HG03469 (cell line): ENCODE results near the gene HSPA14.
"Not testable (repeated sequence)": the region's sequence is repeated elsewhere in the genome, so short reads cannot be mapped to it uniquely, and the experiment has no call there.

Experiments
- ATAC-seq: cut with Tn5 transposase; IDR thresholded peaks from one replicate; pipeline ENCODE4 v1.9.1; 2021; ENCODE audit warnings: mild to moderate bottlenecking, moderate library complexity, moderate number of reproducible peaks; ENCODE audit not compliant: unreplicated experiment

The HSPA14 gene

DNA sequence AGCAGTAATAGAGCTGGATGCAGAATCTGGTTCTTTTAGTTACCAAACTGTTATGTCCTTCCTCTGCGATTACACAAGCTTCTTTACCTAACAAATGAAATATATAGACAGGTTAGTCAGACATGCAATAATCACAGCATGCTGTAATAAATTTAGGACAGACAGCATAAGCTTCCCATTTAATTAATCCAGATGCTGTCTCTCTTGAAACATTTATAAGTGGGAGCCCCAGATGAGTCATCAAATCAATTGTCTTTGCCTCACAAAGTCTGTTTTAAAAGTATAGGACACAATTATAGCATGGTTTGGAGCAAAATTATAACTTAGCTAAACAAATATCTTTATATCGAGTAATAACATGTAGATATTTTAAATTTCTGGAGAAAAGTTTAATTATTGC lies 1.9 kb upstream of the HSPA14 start:
- ATAC-seq: no peak

DNA sequence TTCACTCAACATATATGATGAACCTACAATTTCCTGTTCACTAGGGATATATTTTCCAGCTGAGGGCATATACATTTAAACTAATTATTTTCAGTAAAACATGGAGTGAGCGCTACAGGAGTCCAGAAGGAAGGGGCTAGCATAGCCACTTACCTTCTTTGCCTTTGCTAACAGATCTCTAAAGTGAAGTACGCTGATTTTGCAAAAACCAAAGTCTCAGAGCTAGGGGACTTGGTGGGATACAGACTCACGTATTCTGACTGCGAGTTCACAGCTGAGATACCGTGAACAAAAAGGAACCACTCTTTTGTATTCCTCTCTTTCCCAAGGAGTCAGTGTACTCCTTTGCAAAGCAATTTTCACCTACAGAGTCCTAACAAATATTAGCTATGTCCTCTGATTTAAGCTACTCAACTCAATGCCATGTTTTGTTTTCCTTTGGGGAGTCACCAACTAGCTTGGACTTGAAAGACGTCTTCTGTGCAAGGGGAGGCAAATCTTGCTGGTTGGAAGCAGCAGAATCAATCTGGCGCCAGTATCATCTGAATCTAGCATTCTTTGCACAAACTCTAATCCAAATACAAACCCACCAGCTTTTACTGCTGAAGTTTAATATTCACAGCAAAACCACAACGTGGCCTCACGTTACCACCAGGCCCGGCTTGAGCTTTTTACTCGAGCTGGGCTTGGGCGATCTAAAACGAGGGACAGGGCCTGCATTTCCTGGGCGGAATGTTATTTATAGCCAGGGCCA lies 926 bp upstream of the HSPA14 start:
- ATAC-seq: no peak

DNA sequence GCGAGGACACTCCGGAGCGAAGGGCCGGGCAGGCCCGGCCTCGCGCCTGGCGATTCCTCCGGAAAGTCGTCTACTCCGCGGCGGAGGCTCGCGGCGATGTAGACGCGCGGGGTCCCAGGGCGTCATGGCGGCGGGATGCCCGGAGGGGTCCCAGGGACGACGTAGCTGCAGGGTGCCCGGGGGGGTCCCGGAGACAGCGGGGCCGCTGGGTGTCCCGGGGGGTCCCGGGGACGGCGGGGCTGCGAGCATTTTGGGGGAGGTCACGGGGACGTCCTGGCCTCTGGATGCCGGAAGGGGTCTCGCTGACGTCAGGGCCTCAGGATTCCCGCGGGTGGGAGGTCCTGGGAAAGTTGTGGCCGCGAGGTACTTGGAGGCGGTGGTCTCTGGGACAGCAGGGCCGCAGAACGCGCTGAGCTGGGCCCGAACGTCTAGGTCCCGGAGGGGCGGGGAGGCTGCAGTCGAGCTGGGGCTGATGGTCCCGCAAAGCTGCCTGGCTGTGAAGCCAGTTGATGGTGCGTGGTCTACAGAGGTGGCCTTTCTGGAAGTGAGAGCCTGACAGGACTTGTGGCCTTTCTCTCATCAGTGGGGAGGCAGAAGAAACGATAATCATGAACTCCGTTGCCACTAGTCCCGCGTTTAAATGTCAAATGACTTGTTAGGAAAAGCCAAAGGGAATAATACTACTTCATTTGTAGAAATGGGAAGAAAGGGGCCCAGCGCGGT lies 637 bp downstream of the HSPA14 start:
- ATAC-seq: no peak

DNA sequence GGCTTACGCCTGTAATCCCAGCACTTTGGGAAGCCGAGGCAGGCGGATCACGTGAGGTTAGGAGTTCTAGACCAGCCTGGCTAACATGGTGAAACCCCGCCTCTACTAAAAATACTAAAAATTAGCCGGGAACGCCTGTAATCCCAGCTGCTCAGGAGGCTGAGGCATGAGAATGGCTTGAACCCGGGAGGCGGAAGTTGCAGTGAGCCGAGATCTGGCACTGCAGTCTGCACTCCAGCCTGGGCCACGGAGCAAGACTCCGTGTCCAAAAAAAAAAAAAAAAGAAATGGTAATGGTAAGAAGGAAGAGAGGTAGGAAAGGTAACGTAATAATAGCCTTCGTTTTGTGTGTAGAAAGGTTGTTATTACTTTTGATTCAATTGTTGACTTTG lies 1.2 kb downstream of the HSPA14 start:
- ATAC-seq: no peak

DNA sequence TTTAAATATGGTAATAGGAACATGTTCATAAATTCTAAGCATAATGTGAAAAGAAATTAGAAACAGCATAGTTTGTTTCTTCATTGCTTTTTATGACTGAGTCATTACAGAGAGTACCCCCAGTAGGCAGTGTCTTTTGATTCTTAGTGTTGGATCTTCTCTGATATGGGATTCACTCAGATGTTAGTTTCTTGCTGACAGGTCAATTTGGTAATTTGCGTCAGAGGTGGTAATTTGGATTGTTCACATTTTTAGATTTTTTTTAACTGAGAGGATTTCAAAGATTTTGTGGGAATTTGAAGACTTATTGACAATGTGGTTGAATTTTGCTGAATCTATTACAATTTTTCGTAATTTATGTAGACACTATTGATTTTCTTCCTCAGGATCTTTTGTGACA lies 2.1 kb downstream of the HSPA14 start:
- no peak for ATAC-seq

DNA sequence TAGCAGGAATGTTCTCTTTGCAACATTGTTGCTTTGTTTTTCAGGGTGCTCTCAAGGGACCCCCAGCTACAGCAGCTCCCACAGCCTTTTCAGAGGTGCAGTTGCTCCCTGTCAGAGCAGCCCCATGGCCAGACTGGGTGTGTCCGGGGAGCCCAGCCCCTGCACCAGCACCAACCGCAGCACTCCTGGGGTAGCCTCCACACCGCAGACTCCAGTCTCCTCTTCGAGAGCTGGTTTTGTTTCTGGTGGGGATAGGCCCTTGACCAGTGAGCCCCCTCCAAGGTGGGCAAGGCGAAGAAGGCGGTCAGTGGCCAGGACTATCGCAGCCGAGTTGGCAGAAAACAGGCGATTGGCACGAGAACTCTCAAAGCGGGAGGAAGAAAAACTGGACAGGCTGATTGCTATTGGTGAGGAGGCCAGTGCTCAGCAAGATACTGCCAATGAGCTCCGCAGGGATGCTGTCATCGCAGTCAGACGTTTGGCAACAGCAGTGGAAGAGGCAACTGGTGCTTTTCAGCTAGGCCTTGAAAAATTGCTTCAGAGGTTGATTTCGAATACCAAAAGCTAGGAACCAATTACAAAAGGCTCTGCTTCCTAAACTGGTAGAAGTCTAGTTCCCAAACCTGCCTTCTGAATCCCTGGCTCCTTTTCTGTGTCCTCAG lies 5.4 kb downstream of the HSPA14 start:
- no peak for ATAC-seq

DNA sequence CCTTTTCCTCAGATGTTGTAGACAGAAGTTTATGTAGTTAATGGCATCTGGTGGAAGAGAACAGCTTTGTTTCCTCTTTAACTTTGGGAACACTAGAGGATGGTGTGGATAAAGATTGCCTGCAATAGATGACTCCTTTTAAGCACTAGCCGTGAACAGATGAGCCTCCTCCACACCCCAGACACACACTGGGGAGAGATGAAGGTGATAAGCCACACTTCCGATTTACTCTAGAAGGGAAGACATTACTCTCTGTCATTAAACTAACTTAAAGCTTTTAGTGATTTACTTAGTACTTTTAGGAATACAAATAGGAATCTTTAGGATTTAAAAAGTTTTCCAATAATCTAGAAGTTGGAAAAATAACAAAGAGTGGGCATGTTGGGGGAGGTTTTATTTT lies 6.8 kb downstream of the HSPA14 start:
- no peak for ATAC-seq

DNA sequence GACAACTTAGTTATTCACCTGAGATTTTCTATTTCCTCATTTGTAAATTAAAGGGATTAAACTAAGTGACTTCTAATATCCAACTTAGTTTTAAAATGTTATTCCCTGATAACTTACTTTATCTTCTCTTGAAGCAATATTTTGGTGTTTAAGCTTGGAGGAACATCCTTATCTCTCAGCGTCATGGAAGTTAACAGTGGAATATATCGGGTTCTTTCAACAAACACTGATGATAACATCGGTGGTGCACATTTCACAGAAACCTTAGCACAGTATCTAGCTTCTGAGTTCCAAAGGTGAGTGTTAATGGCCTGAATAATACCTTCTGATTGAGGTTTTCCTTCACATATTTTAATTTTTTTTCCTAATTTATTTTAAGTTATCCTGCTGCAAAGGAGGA lies 14.1 kb downstream of the HSPA14 start:
- ATAC-seq: no peak

DNA sequence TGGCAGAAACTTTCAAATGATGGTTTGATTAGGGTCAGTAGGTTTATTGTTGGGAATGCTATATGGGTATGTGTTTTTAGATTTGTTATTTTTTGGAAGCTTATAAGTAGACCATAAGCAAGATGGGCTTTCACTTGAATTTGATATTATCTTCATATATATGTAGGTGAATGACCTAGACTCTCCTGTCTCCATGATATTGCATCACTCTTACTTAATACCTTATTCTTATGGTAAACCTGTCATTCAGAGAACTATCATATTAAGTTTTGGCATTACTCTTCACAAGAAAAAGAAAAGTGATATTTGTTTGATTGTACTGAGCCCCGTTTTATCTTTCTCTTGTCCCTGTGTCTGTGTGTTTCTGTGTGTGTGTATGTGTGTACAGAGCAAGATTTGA lies 17.3 kb downstream of the HSPA14 start:
- no peak for ATAC-seq

DNA sequence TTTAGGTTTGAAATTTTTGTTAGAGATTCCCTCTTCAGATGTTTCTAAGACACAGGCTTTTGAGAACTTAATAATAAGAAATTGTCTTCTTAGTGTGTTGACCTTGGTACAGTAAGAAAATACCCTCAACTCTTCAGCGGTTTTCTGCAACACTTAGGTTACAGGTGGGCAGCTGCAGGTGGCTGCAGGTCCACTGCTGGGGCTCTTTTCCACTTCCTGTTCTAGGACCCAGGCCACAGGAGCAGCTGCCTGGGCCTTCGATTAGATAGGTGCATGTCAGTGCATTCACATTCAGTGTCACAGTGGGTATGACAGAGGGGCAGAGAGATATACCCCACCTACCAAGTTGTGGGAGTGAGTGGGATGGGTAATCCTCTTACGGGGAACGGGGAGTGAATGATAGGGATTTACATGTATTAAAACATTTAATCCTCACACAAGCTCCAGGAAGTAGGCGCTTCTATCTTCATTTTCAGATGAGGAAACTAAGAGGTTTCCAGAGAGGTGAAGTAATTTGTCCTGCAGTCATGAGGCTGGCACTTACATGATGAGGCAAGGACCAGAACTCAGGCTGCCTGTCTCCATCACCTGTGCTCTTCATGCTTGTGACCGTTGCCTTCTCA lies 20.3 kb downstream of the HSPA14 start:
- no peak for ATAC-seq

DNA sequence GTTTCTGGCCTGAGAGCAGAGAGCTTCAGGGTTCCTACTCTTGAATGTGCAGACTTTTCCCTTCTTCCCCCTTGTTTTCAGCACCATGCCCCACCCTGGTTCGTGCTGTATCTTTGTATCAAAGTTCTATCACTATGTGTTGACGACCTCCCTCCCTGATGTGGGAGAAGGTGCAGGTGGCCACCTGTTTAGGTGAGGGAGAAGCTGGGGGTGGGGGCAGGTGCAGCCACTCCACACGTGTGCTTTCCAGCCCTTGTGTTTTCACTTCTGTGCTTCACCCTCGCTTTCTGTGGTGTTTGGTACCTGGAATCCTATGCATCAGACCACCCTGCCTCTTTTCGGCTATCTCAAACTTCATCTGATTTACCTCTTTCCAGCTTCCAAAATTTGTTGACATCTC lies 20.9 kb downstream of the HSPA14 start:
- ATAC-seq: no peak

DNA sequence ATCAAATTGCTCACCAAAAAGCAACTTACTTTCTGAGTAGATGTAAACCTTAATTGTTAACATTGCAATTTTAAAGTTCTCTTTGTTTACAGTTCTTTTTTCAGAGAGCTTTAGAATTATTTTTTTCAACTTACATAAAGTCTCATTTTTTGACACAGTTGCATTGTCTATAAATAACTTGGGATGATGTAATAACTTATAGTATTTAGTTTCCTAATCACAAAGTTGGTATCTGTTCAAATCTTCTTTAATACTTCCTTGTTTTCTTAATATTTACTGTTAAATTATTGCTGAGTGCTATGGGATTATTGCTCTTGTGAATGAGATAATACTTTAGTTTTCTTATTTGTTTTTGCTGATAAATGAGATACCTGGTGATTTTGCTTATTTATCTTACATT lies 21.7 kb downstream of the HSPA14 start:
- no peak for ATAC-seq

DNA sequence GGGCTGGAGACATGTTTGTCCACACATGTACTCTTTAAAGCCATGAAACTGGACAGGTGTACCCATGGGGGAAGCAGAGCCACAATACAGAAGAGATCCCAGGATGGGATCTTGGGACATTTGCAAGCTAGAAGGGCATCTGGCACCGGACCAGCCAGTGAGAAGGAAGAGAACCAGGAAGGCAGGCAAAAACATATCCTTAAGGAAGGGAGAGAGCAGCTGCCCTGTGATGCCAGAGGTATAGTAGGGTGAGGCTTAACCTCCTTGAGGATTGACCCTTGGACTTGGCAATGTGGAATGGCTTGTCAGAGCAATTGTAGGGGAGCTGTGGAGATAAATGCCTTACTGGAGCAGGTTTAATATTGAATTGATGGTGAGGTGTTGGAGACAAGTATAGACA lies 22.7 kb downstream of the HSPA14 start:
- ATAC-seq: no peak

DNA sequence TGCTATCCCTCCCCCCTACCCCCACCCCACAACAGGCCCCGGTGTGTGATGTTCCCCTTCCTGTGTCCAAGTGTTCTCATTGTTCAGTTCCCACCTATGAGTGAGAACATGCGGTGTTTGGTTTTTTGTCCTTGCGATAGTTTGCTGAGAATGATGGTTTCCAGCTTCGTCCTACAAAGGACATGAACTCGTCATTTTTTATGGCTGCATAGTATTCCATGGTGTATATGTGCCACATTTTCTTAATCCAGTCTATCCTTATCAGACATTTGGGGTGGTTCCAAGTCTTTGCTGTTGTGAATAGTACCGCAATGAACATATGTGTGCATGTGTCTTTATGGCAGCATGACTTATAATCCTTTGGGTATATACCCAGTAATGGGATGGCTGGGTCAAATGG lies 26.4 kb downstream of the HSPA14 start:
- not testable (repeated sequence) for ATAC-seq

DNA sequence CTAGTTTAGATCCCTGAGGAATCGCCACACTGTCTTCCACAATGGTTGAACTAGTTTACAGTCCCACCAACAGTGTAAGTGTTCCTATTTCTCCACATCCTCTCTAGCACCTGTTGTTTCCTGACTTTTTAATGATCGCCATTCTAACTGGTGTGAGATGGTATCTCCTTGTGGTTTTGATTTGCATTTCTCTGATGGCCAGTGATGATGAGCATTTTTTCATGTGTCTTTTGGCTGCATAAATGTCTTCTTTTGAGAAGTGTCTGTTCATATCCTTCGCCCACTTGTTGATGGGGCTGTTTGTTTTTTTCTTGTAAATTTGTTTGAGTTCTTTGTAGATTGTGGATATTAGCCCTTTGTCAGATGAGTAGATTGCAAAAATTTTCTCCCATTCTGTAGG lies 26.8 kb downstream of the HSPA14 start:
- ATAC-seq: not testable (repeated sequence)

DNA sequence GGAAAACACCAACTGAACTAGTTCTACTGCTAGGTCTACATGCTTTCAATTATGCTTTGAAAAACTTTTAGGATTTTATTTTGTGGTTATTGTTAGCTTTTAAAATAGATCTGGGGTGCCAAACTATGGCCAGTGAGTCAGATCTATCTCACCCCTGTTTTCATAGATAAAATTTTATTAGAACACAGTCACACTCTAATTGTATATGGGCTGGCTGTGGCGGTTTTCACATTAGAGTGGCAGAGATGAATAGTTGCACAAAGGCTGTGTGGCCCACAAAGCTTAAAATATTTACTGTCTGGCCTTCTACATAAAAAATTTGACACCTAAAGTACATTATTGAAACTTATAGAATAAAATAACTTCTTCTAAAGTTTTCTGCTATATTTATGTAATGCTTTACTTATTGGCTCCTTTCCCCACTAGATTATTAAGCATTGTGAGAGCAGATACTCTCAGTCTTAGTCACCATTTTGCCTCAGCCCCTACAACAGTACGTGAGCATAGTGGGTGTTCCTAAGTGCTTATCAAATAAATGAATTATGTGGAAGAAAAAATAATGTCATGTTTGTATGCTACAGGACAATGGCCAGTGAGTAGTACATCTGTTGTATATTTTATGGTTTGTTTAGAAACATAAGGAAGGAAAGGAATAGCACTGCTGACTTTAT lies 35.1 kb downstream of the HSPA14 start:
- peak; percentile 47 for ATAC-seq

DNA sequence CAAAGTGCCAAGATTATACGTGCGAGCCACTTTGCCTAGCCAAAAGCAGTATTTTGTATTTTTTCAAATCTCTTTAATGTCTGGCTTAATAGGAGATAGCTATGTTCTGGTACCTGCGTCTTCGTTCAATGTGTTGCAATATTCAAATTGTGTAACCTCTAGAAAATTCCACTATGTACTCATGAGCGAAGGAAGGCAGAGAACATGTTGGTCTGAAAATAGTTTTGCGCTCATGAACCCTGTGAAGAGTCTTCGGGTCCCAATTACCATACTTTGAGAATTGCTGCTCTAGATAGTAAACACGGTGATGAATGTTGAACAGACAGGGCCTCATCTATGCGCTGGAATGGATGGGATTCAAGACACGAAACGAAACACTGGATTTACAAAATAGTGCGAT lies 37.8 kb downstream of the HSPA14 start:
- ATAC-seq: no peak

DNA sequence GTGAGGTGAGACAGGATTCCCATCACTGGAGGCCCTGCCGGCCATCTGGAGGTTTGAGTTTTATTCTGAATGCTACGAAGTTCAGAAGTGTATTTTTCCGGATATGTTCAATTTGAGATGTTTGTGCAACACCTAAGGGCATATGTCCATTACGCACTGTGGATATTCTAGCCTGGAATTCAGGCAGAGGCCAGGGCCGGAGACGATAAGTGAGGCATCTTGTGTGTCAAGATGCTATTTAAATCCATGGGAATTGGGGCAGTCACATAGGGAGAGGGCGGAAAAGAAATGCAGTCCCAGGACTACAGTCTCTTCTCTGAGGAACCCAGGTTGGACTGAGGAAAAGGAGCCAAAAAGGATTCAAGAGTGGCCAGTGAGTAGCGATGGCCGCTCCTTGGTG lies 38.7 kb downstream of the HSPA14 start:
- no peak for ATAC-seq

DNA sequence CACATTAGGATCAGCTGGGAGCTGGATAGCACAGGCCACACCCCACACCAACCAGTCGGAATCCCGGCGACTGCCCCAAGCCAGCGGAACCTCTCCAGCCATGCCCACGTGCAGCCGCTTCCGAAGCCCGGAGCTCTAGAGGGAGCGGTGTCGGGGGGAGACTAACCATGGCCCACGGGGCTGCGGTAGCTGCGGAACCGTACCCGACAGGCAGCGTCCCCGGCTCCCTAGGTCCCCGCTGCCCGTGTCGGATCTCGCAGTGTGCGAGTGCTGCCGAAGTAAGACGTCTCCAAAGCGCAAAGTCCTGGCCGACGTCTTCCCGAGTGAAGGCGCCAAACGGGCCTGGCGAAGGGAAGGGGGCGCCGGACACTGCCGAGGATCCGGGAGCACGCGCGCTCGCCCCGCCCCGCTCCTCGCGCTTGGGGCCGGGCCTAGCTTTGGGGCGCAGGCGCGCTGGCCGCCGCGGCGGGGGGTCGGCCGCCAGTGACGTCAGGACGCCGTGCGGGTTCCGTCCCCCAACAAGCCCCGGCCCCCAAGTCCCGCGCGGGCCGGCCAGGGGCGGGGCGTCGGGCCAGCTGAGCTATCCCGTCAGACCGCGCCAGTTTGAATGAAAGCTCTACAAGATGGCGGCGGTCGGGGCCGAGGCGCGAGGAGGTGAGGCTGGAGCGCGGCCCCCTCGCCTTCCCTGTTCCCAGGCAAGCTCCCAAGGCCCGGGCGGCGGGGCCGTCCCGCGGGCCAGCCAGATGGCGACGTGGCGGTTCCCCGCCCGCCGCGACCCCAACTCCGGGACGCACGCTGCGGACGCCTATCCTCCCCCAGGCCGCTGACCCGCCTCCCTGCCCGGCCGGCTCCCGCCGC lies 40.4 kb downstream of the HSPA14 start, which contains the start of gene SUV39H2:
Gene SUV39H2, plus strand, starts transcription at position 601 of the 858 bp plus-strand sequence. Its CDS starts 23 bp downstream, at position 624.
- ATAC-seq: peak; percentile 78
